ENCODE results near the gene TCEAL5. TPM values are rescaled to one million over a fixed set of nuclear protein-coding genes. Genes with fewer than 3 reads are reported as not detected.
"Not testable (repeated sequence)": the region's sequence is repeated elsewhere in the genome, so short reads cannot be mapped to it uniquely, and the experiment has no call there.

Gene TCEAL5, protein sequence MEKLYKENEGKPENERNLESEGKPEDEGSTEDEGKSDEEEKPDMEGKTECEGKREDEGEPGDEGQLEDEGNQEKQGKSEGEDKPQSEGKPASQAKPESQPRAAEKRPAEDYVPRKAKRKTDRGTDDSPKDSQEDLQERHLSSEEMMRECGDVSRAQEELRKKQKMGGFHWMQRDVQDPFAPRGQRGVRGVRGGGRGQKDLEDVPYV
- total RNA-seq, result not detected in 2 replicates

DNA sequence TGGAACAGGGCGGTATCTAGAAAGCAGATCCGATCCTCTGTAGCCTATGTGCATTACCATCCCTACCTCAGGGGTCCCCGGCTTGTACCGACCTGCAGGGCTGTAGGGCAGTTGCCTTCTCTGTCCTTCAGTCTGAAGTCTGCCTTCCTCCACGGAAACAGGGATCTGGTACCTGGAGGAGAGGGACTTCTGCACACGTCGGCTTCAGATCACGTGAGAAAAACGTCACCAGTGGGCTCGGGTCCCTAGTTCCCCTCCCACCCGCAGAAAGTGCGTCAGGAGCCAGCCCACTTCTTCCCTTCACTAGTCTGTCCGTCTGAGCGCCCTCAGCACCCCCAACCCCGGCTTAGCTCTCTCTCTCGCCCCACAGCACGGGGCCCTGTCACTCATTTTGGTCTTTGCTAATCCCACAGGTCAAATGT lies at the start of gene TCEAL5:
TCEAL5 (minus strand) TSS at position 170 of the 422 bp plus-strand sequence. CDS start 2,187 bp downstream, outside the sequence.
- no peak for DNase-seq (ENCODE audit: low read depth, low spot score)

- no peak for DNase-seq (ENCODE audit: low read depth, low spot score)
Measured at GRCh38 chrX:103311399-103311780, 34.8 kb upstream of the TCEAL5 start.

- DNase-seq (ENCODE audit: low read depth, low spot score), result no peak
Measured at GRCh38 chrX:103310555-103311398, 34.2 kb upstream of the TCEAL5 start, which contains the start of gene BEX2. TSS of gene BEX2 (minus strand) at chrX:103310990. CDS start at chrX:103309976, 1,014 bp downstream.

- DNase-seq (ENCODE audit: low read depth, low spot score), result no peak
Measured at GRCh38 chrX:103309860-103310554, 33.5 kb upstream of the TCEAL5 start.

GRCh38 chrX:103305666-103306065 lies 29.1 kb upstream of the TCEAL5 start:
- not testable (repeated sequence) for DNase-seq (ENCODE audit: low read depth, low spot score)

- DNase-seq (ENCODE audit: low read depth, low spot score), result no peak
Measured at GRCh38 chrX:103304705-103305104, 28.2 kb upstream of the TCEAL5 start.

GRCh38 chrX:103293118-103293517 lies 16.6 kb upstream of the TCEAL5 start:
- DNase-seq (ENCODE audit: low read depth, low spot score), result no peak

DNA sequence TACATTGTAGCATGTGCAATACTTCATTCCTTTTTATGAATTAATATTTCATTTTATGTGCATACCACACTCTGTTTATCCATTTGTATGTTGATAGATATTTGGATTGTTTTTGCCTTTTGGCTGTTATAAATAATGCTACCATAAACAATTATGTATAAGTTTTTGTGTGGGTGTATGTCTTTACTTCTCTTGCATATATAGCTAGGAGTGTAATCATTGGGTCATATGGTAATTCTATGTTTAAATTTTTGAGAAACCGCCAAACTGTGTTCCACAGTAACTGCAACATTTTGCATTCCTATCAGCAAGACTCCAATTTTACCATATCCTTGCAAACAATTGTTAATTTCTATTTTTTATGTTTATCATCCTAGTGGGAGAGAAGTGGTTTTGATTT lies 3.1 kb upstream of the TCEAL5 start:
- no peak for DNase-seq (ENCODE audit: low read depth, low spot score)

GRCh38 chrX:103275947-103276567 lies 493 bp downstream of the TCEAL5 start:
- DNase-seq (ENCODE audit: low read depth, low spot score), result no peak

DNA sequence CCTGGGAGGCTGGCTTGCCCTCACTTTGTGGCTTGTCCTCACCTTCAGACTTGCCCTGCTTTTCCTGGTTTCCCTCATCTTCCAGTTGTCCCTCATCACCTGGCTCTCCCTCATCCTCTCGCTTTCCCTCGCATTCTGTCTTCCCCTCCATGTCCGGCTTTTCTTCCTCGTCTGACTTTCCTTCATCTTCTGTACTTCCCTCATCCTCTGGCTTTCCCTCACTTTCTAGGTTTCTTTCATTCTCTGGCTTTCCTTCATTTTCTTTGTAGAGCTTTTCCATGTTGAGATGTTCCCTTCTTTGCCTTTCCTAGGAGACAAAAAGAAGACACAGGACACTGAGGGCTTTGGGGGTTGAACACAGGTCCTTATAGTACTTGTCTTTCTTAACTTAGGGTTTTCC lies 2.3 kb downstream of the TCEAL5 start:
- no peak for DNase-seq (ENCODE audit: low read depth, low spot score)

DNA sequence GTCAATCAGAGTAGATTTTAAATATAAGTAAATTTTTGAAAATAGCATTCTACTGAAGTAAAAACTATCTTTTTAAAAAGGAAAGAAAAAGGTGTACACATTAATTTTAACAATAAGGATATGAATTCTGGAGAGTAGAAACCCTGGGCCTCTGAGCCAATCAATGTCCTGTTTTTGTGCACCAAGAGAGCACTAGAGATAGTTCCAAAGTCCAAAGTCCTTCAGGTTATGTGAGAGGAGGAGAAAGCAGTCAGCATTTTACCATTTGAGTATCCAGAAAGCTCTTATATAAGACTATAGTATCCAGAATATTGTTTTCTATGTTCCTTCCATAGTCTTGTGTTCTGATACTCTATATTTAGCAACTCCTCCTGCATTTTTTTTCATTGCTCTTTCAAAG lies 18.3 kb downstream of the TCEAL5 start:
- DNase-seq (ENCODE audit: low read depth, low spot score), result no peak

- DNase-seq (ENCODE audit: low read depth, low spot score), result no peak
Measured at GRCh38 chrX:103256651-103257050, 19.9 kb downstream of the TCEAL5 start.

GRCh38 chrX:103254921-103255493 lies 21.5 kb downstream of the TCEAL5 start, which contains the start of gene TCEAL8:
TSS of gene TCEAL8 (minus strand) at chrX:103255155. CDS start at chrX:103253979, 1,176 bp downstream.
- peak; percentile 47 for DNase-seq (ENCODE audit: low read depth, low spot score)

DNA sequence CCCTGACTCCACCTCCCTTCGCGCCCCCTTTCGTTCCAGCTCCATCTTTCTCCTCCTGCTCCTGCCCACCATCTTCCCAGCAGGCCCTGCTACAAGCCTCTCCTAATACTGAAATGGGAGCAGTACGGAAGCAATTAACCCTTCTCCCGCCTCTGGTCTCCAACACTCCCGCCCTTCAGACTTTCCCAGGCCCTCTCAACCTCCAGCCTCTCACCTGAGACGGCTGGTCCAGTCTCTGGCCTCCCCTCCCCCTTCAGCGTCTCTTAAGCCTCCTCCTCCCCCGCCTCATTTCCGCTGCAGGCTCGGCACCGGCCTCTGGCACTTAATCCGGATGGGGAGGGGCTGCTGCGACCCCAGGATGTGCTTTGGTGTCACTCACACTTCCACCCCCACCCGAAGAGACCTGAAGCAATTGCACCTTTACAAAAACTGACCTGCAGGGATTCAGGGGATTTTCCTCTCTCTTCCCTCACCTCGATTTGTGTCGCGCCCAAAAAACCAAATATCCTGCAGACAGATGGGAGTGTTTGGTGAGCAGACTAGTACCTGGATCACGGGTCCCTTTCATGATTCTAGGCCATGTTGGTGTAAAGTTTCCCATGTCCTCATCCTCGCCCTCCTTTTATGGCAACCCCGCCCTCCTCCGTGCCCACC lies 22.3 kb downstream of the TCEAL5 start:
- no peak for DNase-seq (ENCODE audit: low read depth, low spot score)

DNA sequence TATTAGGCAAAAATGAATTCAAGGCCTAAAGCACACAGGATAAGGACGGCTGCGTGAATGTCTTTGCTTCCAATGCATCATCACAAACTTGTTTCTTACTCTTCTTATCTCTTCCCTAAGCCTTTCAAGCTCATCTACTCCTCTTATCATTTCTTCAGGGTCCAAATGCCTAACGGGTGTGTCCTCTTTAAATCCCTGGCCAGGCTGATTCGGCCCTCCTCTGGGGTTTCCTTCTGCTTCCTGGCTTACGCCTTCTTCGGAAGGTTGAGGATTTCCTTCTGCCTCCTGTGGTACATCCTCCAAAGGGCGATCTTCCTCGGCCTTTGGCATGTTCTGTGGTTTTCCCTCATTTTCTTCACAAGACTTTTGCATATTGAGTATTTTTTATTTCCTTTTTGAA lies 22.9 kb downstream of the TCEAL5 start:
- DNase-seq (ENCODE audit: low read depth, low spot score), result no peak

- no peak for DNase-seq (ENCODE audit: low read depth, low spot score)
Measured at GRCh38 chrX:103250977-103251376, 25.6 kb downstream of the TCEAL5 start.

DNA sequence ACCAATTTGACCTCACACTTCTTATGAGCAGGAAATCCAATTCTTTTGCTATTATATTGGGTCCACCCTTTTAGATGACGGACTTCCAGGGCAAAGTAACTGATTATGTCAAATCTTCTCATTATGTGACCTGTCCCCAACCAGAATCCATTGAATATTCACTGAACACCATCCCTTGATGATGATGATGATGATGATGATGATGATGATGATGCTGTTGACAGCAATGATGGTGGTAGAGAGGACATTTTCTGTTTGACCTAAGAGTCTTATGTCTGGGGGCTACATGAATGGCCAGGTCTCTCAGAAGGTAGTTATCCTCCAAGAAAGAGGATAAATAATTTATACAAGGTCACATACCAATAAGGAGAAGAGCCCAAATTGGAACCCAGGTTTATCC lies 26.7 kb downstream of the TCEAL5 start:
- DNase-seq (ENCODE audit: low read depth, low spot score), result no peak

GRCh38 chrX:103248553-103248952 lies 28.0 kb downstream of the TCEAL5 start:
- no peak for DNase-seq (ENCODE audit: low read depth, low spot score)

DNA sequence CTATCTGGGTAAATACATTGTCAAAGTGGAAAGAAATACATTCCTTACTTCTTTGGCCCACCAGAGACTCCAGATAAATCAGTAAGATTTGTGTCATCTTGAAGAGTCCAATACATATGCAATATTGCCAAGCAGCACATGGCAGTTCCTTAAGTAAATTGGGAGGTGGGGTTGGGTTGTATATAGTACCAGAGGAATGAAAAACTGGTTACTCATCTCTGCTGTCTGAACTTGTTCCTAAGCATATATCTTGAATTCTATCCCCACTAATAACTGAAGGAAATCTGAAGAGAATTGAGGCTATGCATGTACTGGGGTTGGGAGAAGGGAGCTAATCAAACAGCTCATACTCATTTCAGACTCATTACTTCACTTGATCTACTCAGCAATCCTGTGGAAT lies 36.4 kb downstream of the TCEAL5 start:
- DNase-seq (ENCODE audit: low read depth, low spot score), result no peak

DNA sequence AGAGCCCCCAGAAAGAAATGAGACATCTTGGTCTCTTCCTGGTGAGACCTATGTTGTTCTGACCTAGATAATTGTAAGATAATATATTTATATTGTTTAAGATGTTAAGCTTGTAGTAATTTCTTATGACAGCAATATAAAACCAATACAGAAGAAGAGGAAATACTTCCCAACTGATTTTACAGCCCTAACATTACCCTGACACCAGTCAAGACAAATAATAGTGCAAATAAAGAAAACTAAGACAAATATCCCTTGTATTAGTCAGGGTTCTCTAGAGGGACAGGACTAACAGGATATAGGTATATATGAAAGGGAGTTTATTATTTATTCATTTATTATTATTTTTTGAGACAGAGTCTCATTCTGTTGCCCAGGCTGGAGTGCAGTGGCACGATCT lies 40.3 kb downstream of the TCEAL5 start:
- DNase-seq (ENCODE audit: low read depth, low spot score), result no peak

DNA sequence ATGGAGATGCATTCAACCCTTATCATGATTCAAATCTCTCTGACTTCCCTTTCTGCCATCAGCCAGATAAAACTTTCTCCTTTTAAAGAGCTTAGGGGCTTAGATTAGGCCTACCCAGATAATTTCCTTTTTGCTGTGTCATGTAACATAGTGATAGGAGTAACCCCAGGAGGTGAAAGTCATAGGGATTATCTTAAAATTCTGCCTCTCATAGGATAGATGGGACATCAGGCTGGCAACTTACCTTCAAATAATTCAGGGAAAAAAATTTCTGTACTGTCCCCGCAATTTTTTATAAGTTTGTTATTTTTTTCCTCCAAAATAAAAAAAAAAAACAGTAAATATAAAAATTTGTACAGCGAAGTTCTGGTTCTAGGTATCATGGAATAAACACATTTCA lies 40.9 kb downstream of the TCEAL5 start:
- DNase-seq (ENCODE audit: low read depth, low spot score), result not testable (repeated sequence)

All from pulmonary artery endothelial cell (primary cell).